Loucy (cell line): Measurements from ENCODE around the gene MAP1LC3A.

ENCODE experiments used
- H2AFZ ChIP-seq: fragments of 200-600 bp; sonication (generic); 2 replicates; pipeline ENCODE4 v1.6.0; 2016; ENCODE audit warnings: antibody characterized with exemption, mild to moderate bottlenecking, low read length, moderate library complexity
- H3F3A ChIP-seq: fragments of 200-600 bp; 2 replicates; pipeline ENCODE4 v1.6.0; 2016; ENCODE audit warnings: antibody characterized with exemption, low read depth, mild to moderate bottlenecking
- H3K27me3 ChIP-seq: fragments of 200-600 bp; sonication (generic); 2 replicates; pipeline ENCODE4 v1.6.1; 2014; ENCODE audit warnings: low read length, mild to moderate bottlenecking; ENCODE audit not compliant: insufficient read depth, poor library complexity, severe bottlenecking
- H3K36me3 ChIP-seq: fragments of 200-600 bp; sonication (generic); 2 replicates; pipeline ENCODE4 v1.6.1; 2016; ENCODE audit warnings: low read length; ENCODE audit not compliant: insufficient read depth
- H3K4me1 ChIP-seq: fragments of 200-600 bp; sonication (generic); 2 replicates; pipeline ENCODE4 v1.5.1; 2014; ENCODE audit warnings: low read length, mild to moderate bottlenecking; ENCODE audit not compliant: insufficient read depth, poor library complexity, severe bottlenecking
- H3K4me2 ChIP-seq: fragments of 200-600 bp; sonication (generic); 2 replicates; pipeline ENCODE4 v1.6.0; 2014; ENCODE audit warnings: antibody characterized with exemption, low read length, low read depth, mild to moderate bottlenecking; ENCODE audit not compliant: poor library complexity, severe bottlenecking
- H3K4me3 ChIP-seq: fragments of 200-600 bp; sonication (generic); 2 replicates; pipeline ENCODE4 v1.5.1; 2014; ENCODE audit warnings: low read length, mild to moderate bottlenecking, mixed read lengths; ENCODE audit not compliant: poor library complexity, severe bottlenecking
- H3K79me2 ChIP-seq: fragments of 200-600 bp; sonication (generic); 2 replicates; pipeline ENCODE4 v1.6.1; 2014; ENCODE audit warnings: low read length; ENCODE audit not compliant: insufficient read depth
- H3K9ac ChIP-seq: fragments of 200-600 bp; sonication (generic); 2 replicates; pipeline ENCODE4 v1.6.0; 2014; ENCODE audit warnings: mild to moderate bottlenecking, low read depth, low read length, moderate library complexity; ENCODE audit not compliant: poor library complexity, severe bottlenecking
- H3K9me2 ChIP-seq: fragments of 200-600 bp; sonication (generic); replicated peaks from 2 replicates; pipeline ENCODE4 v1.6.1; 2016; ENCODE audit warnings: low read depth, low read length, mixed read lengths
- H3K9me3 ChIP-seq: fragments of 200-600 bp; sonication (generic); 2 replicates; pipeline ENCODE4 v1.6.1; 2014; ENCODE audit warnings: mild to moderate bottlenecking, antibody characterized with exemption, low read length, low read depth; ENCODE audit not compliant: insufficient read depth
- H4K20me1 ChIP-seq: fragments of 200-600 bp; sonication (generic); 2 replicates; pipeline ENCODE4 v1.6.0; 2014; ENCODE audit warnings: antibody characterized with exemption, low read length, mild to moderate bottlenecking; ENCODE audit not compliant: insufficient read depth, poor library complexity, severe bottlenecking
- EZH2phosphoT487 ChIP-seq: fragments of 200-600 bp; IDR thresholded peaks from 2 replicates; pipeline ENCODE4 v1.6.1; 2018; ENCODE audit warnings: antibody characterized with exemption, mild to moderate bottlenecking, moderate library complexity, borderline replicate concordance
- TF ChIP-seq, protein P1 (sequence below): fragments of 200-600 bp; sonication (generic); conservative IDR thresholded peaks from 2 replicates; pipeline ENCODE4 v1.5.1; 2014; ENCODE audit warnings: mild to moderate bottlenecking, antibody characterized with exemption, low read length

MAP1LC3A gene

DNA sequence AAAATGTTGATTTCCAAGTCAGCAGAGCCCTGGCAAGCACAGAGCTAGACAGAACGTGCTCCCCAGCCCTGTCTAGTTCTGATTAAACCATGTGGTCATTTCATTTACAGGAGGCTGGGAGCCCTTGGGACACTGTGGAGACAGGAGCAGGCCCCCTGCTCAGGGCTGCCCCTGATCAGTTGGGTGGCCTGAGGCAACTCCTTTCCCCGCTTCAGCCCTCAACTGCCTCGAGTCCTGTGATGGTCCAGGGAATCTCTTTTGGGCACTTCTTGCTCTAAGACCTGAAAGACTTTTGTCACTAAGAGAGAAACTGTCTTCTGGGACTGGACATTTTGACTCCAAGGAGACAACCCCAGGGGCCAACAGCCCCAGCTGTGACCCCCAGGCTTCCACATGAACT lies 28.8 kb upstream of the MAP1LC3A start:
- no peak overlapping the region for H2AFZ ChIP-seq
- no peaks in the 10 kb centered on the region for H3K9me2 ChIP-seq
- H4K20me1 ChIP-seq, result peaks cover 8% of the 10 kb centered on the region
- H3K4me3 ChIP-seq, result no peak overlapping the region
- H3K9me3 ChIP-seq, result no peaks in the 10 kb centered on the region
- no peaks in the 10 kb centered on the region for H3K4me1 ChIP-seq
- TF ChIP-seq, protein P1, sequence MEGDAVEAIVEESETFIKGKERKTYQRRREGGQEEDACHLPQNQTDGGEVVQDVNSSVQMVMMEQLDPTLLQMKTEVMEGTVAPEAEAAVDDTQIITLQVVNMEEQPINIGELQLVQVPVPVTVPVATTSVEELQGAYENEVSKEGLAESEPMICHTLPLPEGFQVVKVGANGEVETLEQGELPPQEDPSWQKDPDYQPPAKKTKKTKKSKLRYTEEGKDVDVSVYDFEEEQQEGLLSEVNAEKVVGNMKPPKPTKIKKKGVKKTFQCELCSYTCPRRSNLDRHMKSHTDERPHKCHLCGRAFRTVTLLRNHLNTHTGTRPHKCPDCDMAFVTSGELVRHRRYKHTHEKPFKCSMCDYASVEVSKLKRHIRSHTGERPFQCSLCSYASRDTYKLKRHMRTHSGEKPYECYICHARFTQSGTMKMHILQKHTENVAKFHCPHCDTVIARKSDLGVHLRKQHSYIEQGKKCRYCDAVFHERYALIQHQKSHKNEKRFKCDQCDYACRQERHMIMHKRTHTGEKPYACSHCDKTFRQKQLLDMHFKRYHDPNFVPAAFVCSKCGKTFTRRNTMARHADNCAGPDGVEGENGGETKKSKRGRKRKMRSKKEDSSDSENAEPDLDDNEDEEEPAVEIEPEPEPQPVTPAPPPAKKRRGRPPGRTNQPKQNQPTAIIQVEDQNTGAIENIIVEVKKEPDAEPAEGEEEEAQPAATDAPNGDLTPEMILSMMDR, result no peak
- no peak for TF ChIP-seq EZH2phosphoT487
- no peak overlapping the region for H3K9ac ChIP-seq
- peaks cover 77% of the 10 kb centered on the region; the same call in 1 of the 2 replicates for H3K36me3 ChIP-seq
- no peaks in the 10 kb centered on the region for H3K27me3 ChIP-seq
- H3K4me2 ChIP-seq, result no peak overlapping the region
- H3K79me2 ChIP-seq, result peaks cover 32% of the 10 kb centered on the region; the same call in 1 of the 2 replicates
- H3F3A ChIP-seq, result no peaks in the 10 kb centered on the region

DNA sequence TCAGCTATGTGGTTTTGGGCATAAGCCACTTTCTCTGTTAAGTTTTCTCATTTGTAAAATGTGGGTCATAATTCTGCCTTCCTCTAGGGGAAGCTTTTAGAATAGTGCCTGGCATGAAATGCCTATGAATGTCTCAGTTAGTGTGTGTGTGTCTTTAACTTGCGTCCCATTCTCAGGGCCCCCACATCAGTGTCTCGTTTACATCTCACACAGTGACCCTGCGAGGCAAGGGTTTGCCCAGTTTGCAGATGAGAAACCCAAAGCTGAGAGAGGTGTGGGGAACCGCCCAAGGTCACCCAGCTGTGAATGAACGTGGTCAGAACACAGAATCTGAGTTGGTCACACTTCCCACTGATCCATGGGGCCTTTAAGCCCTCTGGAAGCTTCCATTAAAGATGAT lies 28.2 kb upstream of the MAP1LC3A start:
- Histone ChIP-seq H2AFZ (no peak overlapping the region), H3K27me3 (no peaks in the 10 kb centered on the region), H3K4me1 (no peaks in the 10 kb centered on the region), H3K36me3 (peaks cover 83% of the 10 kb centered on the region; the same call in 1 of the 2 replicates), H3K79me2 (peaks cover 26% of the 10 kb centered on the region; the same call in 1 of the 2 replicates), H3K9me2 (no peaks in the 10 kb centered on the region), H4K20me1 (peaks cover 4% of the 10 kb centered on the region), H3K4me3 (no peak overlapping the region), H3K9me3 (no peaks in the 10 kb centered on the region), H3K4me2 (no peak overlapping the region), H3K9ac (no peak overlapping the region), H3F3A (no peaks in the 10 kb centered on the region)
- no peak for TF ChIP-seq EZH2phosphoT487
- TF ChIP-seq, protein P1, result no peak

DNA sequence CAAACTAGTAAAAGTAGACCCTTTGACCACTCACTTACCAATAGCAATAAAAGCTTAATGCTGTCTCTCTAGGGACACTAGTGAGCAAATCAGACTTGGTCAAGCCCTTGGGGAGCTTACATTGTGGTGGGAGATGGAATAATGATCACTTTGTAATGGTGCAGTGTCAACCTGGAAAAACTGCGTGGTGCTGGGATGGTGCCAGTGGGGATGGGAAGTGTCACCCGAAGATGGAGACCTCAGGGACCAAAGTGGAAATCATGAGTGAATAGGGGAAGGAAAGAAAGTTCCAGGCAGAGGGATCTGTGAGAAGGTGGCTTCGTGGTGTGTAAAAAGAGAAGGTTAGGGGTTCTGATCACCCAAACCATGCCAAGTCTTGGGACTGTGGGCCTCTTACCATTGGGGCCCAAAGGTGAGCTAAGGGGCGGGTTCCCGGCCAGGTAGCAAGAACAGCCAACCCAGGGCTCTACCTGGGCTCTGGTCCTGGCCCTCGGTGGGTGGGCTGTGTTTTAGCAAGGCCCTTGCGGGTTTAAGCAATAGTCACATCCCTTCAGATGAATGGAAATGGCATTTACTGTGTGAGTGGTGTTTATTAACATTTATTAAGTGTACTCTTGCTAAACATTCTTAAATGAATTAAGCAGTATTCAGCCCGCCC lies 26.8 kb upstream of the MAP1LC3A start:
- H3K27me3 ChIP-seq, result no peaks in the 10 kb centered on the region
- H3K4me2 ChIP-seq, result no peak overlapping the region
- peaks cover 17% of the 10 kb centered on the region; the same call in 1 of the 2 replicates for H3K79me2 ChIP-seq
- H3K4me3 ChIP-seq, result no peak overlapping the region
- no peaks in the 10 kb centered on the region for H3K9me3 ChIP-seq
- H2AFZ ChIP-seq, result no peak overlapping the region
- no peaks in the 10 kb centered on the region for H3K9me2 ChIP-seq
- H4K20me1 ChIP-seq, result peaks cover 4% of the 10 kb centered on the region
- TF ChIP-seq, protein P1, result no peak
- TF ChIP-seq EZH2phosphoT487, result no peak
- H3K4me1 ChIP-seq, result no peaks in the 10 kb centered on the region
- no peak overlapping the region for H3K9ac ChIP-seq
- no peaks in the 10 kb centered on the region for H3F3A ChIP-seq
- H3K36me3 ChIP-seq, result peaks cover 83% of the 10 kb centered on the region; the same call in 1 of the 2 replicates
